NCI-H1436 (cell line): ENCODE measurements around the gene F2RL3.

Experiments
- DNase-seq: peaks from one replicate; lab custom pipeline; 2025; lab: John Stamatoyannopoulos, UW

The F2RL3 gene

DNA sequence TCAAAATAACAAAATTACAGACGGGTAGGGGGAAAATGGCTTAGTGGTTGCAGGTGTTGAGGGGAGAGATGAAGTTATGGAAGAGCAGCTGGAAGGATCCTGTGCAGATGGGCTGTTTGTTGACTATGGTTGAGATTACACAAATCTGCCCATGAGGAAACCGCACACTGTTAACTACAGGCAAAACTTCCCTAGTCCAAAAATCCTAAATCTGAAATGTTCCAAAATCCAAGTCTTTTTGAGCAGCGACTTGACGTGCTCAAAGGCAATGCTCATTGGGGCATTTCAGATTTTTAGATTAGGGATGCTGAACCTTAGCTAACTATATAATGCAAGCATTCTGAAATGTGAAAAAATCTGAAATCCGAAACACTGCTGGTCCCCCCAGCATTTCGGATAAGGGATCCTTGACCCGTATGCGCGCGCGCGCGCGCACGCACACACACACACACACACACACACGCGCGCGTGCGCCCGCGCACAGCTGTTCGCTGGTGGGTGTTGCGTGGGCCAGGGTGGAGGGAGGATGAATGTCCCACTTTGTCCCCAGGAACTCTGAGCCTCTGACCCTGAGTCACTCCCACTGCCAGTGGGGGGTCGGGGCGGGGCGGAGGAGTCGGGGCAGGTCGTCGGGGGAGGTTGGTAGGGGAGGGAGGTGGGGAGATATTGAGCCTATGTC is 6.8 kb downstream of the F2RL3 start:
- no peak for DNase-seq

DNA sequence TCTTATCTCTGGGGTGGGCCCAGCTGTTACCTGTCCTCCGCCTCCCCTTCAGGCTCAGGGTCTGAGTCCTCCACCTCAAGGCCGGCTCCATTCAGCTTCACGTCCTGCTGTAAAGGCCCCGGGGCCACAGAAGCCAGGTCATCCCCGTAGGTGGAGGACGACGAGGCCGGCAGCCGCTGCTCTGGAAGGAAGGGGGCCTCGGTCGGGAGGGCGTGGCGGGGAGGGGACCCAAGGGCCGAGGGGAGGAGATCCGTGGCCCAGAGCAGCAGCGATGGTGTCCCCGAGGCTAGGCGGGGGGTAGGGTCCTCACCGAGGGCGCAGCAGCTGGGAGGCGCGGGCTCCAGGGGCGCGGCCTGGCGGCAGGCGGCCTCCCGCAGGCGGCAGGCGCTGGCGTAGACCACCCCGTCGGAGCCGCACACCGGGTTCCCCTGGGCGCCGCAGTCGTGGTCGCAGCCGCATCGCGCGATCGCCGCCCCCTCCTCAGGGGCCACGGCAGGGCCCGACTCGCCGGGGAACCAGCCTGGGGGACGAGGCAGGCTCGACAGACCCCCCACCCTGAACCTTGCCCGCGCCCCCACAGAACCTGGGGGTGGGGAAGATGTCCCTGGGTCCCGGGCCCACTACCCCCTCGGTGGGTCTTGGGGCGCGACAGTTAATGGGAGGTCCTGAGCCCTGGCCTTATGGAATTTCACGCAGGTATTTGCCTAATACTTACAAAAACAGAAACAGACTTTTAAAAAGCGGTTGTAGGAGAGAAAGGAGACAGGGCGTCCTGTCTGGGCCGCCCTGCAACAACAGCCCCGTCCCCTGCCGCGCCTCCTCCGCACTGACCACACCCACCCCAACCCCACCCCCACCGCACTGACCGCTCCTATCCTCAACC is 7.6 kb downstream of the F2RL3 start:
- DNase-seq, result no peak

DNA sequence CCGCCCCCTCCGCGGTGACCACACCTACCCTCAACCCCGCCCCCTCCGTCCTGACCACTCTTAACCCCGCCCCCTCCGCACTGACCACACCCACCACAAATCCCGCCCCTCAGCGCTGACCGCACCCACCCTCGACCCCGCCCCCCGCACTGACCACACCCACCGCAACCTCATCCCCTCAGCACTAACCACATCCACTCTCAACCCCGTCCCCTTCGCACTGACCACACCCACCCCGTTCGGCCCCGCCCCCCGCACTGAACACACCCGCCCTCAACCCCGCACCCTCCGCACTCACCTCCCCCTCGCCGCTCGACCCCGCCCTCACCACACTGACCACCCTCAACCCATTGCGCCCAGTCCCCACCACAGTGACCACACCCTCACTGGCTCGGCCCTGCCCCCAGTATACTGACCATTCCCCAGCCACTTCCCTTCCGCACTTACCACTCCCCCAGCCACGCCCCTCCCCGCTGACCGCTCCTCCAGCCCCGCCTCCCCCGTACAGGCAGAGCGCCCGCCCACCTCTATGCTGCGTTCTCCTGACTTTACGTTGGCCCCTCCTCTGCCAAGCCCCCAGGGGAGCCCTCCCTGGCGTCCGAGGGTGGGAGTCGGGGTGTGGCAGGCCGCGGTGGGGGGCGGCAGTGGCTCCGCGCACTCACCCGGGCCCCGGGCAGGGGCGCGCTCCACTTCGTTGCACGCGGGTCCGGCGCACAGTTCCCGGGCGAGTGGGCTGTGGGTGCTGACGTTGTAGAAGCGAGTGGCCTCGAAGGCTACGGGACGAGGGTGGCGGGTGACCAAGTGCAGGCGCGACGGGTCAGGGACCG is 8.4 kb downstream of the F2RL3 start:
- DNase-seq, result peak; percentile 23

DNA sequence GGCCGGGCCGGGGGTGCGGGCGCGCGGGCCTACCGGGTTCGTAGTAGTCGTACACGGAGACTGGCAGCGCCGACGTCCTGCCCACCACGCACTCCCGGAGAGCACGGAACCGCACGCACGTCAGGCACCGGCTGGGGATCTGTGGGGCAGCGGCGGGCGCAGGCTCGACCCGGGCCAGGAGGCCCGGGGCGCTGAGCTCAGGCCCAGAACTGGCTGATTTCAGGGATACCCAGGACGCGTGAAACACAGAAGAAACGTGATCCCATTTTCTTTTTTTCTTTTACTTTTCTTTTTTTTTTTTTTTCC is 9.0 kb downstream of the F2RL3 start:
- DNase-seq, result no peak

DNA sequence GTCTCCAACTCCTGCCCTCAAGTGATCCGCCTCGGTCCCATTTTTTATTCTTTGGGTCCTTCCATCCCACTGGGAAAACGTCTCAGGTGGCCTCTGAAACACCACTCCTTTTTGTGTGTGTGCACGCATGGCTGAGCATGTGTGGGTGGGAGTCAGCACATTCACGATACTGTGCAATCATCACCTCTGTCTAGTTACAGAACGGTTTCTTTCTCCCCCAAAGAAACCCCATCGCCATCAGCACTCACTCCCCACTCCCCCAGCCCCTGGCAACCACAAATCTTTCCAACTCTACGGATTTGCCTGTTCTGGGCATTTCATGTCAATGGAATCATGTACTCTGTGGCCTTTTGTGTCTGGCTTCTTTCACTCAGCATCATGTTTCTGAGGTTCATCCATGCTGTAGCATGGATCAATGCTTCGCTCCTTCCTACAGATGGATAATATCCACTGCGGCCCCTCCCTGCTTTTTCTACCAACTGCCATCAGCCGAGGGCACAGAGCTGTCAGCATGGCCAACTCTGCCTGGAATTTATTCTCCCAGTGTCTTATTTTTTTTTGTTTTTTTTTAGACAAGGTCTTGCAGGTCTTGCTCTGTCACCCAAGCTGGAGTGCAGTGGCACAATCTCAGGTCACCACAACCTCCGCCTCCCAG is 9.7 kb downstream of the F2RL3 start:
- no peak for DNase-seq

DNA sequence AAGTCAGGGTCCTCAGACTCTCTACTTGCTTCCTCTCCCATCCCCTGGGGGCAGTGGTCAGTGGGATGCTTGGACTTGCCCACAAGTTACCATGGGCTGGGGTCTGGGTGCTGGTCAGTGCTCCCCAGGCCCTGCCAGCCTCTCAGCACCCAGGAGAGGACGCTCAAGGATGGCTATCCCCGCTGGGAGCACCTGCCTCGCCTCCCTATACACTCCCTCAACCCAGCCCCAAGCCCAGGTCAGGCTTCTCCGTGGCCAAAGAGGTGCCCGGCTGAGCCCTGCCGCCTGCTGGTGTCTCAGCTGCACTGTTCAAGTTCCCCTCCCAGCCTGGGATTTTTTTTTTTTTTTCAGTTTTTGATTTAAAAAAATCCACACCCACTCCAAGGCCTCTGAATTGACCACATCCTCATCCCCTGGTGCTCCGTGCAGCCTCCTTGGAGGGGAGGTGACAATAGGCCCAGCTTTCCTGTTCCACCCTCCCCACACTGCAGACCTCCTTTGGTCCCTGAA is 10.8 kb downstream of the F2RL3 start:
- DNase-seq, result no peak

DNA sequence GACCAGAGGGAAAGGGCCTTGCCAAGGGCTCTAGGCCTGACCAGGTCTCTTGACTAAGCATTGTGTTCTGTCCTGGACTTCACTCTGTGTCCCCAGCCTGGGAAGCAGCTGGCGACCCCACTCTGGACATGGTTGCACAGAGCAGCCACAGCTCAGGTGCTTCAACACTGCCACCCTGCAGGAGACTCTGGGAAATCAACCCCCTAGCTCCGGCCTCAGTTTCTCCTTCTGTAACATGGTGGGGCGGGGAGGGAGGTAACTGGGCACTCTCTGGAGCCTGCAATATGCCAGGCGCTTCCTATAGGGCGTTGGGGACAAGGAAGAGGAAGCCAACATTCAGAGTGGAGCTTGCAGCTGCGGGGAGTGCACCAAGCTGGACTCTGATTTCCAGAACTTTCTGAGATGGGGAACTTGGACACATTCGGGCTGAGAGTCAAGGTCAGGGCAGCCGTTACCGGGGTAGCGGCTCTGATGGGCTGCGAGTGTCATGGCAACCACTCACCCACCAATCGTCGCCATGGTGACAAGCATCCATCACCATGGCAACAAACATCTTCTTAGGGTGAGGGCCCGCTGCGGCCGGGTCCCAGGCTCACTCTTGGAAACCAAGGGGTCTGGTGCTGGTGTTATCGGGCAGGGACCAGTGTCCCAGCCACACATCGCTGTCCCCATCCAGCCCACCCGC is 12.8 kb downstream of the F2RL3 start:
- DNase-seq, result no peak

DNA sequence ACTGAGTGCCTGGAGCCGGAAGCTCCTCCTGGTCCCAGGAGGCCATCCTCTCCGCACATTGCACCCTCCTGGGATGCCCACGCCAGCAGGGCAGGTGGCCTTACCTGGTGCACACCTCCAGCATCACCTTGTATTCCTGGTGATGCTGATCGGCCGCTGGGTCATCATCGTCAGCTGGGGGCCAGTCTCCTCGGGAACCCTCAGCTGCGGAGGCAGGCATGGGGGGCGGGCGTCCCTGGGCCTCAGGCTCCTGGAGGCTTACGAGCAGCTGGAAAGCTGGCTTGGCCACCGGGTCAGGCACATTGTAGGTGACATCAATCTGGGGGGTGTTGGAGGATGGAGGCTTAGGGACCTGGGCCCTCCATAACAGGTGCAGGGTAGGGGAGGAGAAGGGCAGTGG is 13.7 kb downstream of the F2RL3 start:
- no peak for DNase-seq

DNA sequence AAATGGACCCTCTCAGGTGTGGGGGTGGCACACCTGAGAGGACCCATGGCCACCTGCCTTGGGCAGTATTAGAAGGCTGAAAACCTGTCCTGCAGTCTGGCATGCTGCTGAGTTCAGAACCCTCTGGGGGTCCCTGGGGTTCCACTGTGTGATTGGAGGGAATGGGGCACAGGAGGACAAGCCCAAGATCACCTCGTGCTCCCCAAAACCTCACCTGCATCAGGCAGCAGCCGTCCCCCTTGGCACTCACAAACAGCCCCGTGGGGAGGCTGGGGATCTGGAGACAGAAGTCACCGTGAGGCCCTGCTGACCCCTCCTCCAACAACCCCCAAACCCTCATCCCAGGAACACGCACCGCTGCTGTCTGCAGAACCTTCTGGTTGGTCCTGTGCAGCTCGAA is 14.5 kb downstream of the F2RL3 start:
- DNase-seq, result no peak

DNA sequence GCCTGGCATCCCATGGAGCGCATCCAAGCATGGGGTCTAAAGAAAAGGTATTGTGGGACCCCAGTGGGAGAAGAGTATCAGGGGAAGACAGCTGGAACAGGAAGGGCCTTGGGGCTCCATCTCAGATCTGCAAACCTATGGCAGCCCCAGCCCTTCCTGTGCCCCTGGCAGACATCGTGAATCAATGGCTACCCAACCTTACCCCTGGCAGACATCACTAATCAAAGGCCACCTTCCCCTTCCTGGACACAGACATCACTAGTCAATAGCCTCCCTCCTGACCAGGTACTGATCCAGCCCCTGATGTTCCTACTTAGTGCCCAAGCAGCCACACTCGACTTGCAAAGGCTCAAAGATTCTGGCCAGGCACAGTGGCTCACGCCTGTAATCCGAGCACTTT is 15.8 kb downstream of the F2RL3 start:
- no peak for DNase-seq

DNA sequence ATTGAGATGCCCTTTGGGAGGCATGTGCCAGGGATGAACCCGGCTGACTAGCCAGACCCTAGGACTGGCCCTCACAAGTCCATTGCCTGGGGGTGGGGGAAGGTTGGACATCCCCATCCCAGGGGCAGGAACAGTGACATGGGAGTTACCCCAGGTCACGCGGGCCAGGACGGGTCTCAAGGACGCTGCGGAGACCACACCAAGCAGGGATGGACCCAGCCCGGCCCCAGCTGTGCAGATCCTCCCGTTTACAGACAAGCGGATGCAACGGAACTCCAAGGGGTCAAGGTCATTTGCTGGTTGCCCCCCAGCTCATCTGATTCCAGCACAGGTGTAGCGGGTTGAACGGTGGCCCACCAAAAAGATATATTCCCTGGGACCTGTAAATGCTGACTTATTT is 20.0 kb downstream of the F2RL3 start:
- no peak for DNase-seq

DNA sequence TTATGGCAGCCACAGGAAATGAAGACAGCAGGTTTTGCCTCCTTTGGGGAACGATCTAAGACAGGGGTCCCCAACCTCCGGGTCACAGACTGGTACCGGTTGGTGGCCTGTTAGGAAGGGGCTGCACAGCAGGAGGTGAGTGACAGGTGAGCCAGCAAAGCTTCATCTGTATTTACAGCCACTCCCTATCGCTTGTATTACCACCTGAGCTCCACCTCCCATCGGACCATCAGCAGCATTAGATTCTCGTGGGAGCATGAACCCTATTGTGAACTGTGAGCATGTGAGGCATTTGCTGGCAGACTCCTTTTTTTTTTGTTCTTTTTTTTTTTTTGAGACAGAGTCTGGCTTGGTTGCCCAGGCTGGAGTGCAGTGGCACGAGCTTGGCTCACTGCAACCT is 22.2 kb downstream of the F2RL3 start:
- no peak for DNase-seq

DNA sequence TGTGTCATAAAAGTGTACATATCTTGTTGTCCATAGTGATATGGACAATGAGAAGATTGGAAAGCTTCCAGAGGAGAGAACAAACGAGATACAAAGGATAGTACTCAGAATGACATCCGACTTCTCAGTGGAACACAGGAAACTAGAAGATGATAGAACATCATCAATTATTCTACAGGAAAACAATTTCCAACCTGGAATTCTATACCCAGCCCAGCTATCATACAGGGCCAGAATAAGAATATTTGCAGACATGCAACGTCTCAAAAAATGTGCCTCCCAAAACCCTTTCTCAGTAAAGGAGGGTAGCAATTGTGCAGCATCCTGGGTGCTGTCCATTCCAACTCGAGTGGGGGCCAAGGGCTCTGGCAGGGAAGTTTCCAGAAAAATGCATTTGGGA is 24.0 kb downstream of the F2RL3 start:
- DNase-seq, result no peak

DNA sequence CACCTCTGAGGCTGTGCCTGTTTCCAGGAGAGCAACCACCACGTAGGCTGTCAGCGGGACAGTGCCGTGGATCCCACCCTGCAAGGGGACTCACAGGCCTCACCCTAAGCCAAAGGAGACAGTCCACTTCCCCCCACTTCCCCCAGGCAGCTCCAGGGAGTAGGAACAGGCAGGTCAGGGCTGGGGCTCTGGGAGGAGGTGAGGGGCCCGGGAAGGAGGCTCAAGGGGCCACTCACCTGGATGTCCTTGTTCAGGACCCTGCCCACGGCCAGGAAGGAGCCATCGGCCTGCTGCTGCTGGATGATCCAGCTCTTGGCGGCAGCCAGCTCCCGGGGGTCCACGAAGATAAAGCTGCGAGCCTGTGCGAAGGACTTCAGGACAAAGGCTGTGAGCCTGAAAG is 25.6 kb downstream of the F2RL3 start:
- no peak for DNase-seq

DNA sequence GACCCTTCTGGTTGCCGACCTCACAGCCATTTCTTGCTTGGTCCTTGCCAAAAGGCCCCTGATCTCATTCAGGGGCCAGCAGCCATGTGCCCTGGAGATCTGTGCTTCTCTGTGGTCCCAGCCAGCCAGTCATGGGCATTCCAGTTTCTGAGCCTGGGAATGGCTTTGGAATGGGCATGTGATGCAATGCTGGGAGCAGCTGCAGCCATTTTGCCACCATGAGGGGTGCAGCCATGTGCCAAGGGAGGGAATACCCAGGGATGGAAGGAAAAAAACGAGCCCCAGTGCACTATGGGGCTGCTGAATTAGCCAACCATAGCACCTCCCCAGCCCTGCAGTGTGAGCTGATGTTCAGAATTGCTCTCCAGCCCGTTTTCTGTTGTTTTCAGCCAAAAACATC is 26.3 kb downstream of the F2RL3 start:
- no peak for DNase-seq

DNA sequence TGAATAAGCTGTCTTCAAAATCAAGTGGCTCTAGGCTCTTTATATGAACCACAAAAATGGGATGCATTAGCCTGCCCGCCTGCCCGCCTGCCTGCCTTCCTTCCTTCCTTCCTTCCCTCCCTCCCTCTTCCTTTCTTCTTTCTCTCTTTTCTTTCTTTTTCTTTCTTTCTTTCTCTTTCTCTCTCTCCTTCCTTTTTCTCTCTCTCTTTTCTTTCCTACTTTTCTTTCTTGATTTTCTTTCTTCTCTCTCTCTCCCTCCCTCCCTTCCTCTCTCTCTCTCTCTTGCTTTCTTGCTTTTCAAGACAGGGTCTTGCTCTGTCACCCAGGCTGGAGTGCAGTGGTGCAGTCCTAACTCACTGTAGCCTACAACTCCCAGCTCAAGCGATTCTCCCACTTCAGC is 26.9 kb downstream of the F2RL3 start:
- no peak for DNase-seq

DNA sequence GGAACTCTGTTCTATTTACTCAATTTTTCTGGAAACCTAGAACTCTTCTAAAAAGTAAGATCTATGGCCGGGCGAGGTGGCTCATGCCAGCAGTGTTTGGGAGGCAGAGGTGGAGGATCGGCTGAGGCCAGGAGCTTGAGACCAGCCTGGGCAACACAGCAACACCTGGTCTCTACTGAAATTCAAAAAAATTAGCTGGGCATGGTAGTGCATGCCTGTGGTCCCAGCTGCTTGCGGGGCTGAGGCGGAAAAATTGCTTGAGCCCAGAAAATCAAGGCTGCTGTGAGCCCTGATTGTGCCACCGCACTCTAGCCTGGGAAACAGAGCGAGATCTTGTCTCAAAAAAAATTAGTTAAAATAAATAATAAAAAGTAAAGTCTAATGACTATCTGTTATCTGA is 28.6 kb downstream of the F2RL3 start:
- DNase-seq, result no peak

DNA sequence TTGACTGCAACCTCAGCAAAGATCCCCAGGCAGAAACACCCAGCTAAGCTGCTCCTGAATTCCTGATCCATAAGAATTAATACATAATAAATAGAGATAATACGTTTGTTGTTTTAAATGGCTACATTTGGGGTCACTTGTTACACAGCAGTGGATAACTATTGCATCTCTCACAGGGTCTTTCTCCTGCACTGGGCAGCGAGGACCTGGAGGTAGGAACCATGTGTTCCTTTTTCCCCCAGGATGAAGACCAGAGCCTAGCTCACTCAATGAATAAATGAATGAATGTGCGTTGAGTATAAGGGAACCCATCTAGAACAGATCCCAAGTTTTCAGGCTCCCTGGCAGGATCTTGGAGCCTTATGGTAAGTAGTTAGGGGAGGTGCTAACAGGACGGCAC is 30.7 kb downstream of the F2RL3 start:
- DNase-seq, result no peak

DNA sequence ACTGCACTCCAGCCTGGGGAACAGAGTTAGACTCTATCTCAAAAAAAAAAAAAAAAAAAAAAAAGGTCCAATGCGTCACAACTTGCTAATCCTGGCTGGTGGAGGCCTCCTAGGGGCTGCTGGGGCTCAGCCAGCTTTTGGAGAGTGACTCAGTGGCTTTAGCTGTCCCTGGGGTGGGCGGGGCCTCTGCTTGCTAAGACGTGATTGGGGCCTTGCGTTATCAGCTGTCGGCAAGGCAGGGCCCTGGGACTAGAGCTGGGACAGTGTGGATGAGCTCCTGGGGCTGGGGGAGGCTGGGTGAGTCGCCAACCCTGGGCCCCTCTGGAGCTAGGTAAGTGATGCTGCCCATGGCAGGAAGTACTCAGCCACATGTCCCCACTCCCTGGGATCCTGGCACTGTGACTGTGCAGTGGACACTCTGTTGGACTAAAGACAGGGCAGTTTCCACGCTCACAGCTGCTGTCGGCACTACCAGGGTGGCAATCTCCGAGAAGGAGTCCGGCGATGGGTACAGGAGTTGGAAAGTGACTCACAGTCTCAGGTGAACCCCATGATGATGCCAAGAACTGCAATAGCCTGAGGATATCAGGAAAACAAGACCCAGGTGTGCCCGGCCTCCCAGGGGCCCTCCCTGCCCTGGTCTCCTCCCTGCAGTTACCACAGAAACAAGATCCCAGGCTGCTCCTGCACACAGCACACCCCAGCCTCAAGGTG is 32.2 kb downstream of the F2RL3 start:
- DNase-seq, result no peak

DNA sequence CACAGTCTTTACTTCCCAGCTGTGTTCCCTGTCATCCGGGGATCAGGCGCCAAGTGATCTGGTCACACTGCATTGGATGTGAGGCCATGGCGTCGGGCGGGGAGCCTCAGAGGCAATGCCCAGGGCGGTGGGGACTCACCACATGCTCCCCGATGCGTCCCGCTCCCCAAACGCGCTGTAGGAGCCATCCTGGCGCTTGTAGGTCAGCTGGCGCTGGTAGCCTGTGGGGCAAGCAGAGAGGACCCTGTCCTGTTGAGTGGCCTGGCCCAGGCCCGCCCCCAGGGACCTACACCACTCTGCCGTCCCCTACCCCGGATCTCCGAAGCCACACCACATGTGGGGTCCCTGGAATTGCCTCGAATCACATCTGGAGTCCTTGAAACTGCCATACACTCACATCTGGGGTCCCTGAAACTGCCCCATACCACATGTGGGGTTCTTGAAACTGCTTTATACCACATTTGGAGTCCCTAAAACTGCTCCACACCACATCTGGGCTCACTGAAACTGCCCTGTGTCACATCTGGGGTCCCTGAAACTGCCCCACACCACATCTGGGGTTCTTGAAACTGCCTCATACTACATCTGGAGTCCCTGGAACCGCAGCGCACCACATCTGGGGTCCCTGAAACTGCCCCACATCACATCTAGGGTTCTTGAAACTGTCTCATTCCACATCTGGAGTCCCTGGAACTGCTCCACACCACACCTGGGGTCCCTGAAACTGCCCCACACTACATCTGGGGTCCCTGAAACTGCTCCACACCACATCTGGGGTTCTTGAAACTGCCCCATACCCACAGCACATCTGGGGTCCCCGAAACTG is 33.2 kb downstream of the F2RL3 start:
- DNase-seq, result no peak
